ENCODE data around the gene SVOPL. TPM values are rescaled to one million over a fixed set of nuclear protein-coding genes. Genes with fewer than 3 reads are reported as not detected.

The SVOPL gene
- total RNA-seq (not detected), polyA plus RNA-seq (not detected)

GRCh38 chr7:138700857-138701536 lies at the start of gene SVOPL:
SVOPL (minus strand) TSS chr7:138701362; CDS start chr7:138679045, 22,317 bp downstream.
- Mint-ChIP-seq H3K9me3 (no peaks in the 10 kb centered on the region), H3K4me1 (no peaks in the 10 kb centered on the region), H3K27me3 (peaks cover 6 to 9% of the 10 kb centered on the region in 2 donors), H3K4me3 (peak within 1 kb of the TSS in 1 of 7 donors; percentile 79), H3K36me3 (no peaks in the 10 kb centered on the region), H3K27ac (peak within 1 kb of the TSS in 2 of 8 donors; percentile 6 to 51)
- no peaks in the 10 kb centered on the region for H3K4me1 ChIP-seq (ENCODE audit: insufficient read depth, low read length)
- H3K27me3 ChIP-seq (ENCODE audit: insufficient read depth, low read length, poor library complexity, severe bottlenecking): no peaks in the 10 kb centered on the region
- no peak for DNase-seq
- H3K27ac ChIP-seq (ENCODE audit: low read depth, low read length): no peak within 1 kb of the TSS
- no peak within 1 kb of the TSS for H3K4me3 ChIP-seq (ENCODE audit: low read length)
- CTCF ChIA-PET: no interaction called here
- no peaks in the 10 kb centered on the region for H3K9me3 ChIP-seq (ENCODE audit: low read length)
- no peaks in the 10 kb centered on the region for H3K36me3 ChIP-seq (ENCODE audit: insufficient read depth, low read length)
- POLR2A ChIA-PET: no interaction called here

- ChIA-PET POLR2A (no interaction called here), CTCF (interaction anchor here (3.7 kb wide), 1 partner anchor 12 kb away, joined by 26 read pairs; no protein-coding TSS in a partner anchor)
- Mint-ChIP-seq H3K27me3 (peaks cover 0 to 4% of the 10 kb centered on the region in 2 donors), H3K9me3 (no peaks in the 10 kb centered on the region), H3K36me3 (no peaks in the 10 kb centered on the region), H3K4me1 (peaks cover 41 to 67% (median 49%) of the 10 kb centered on the region in 3 donors), H3K27ac (peak overlapping the region in 6 of 8 donors; percentile 18 to 99 (median 82)), H3K4me3 (no peak overlapping the region)
- no peak for DNase-seq
- no peaks in the 10 kb centered on the region for H3K36me3 ChIP-seq (ENCODE audit: insufficient read depth, low read length)
- peaks cover 24% of the 10 kb centered on the region for H3K4me1 ChIP-seq (ENCODE audit: insufficient read depth, low read length)
- no peak overlapping the region for H3K27ac ChIP-seq (ENCODE audit: low read depth, low read length)
- no peaks in the 10 kb centered on the region for H3K27me3 ChIP-seq (ENCODE audit: insufficient read depth, low read length, poor library complexity, severe bottlenecking)
- H3K9me3 ChIP-seq (ENCODE audit: low read length): no peaks in the 10 kb centered on the region
- no peak overlapping the region for H3K4me3 ChIP-seq (ENCODE audit: low read length)
Measured at GRCh38 chr7:138750473-138750872, 49.3 kb upstream of the SVOPL start.

- DNase-seq: no peak
- Histone ChIP-seq H3K4me1 (ENCODE audit: insufficient read depth, low read length) (peaks cover 24% of the 10 kb centered on the region), H3K4me3 (ENCODE audit: low read length) (no peak overlapping the region), H3K27me3 (ENCODE audit: insufficient read depth, low read length, poor library complexity, severe bottlenecking) (no peaks in the 10 kb centered on the region), H3K27ac (ENCODE audit: low read depth, low read length) (no peak overlapping the region), H3K36me3 (ENCODE audit: insufficient read depth, low read length) (no peaks in the 10 kb centered on the region), H3K9me3 (ENCODE audit: low read length) (no peaks in the 10 kb centered on the region)
- Mint-ChIP-seq H3K27ac (peak overlapping the region; percentile 18 to 99 (median 50)), H3K36me3 (no peaks in the 10 kb centered on the region), H3K9me3 (no peaks in the 10 kb centered on the region), H3K4me3 (peak overlapping the region in 1 of 7 donors; percentile 33), H3K4me1 (peaks cover 41 to 67% (median 48%) of the 10 kb centered on the region in 3 donors), H3K27me3 (peaks cover 0 to 4% of the 10 kb centered on the region in 2 donors)
- POLR2A ChIA-PET: no interaction called here
- CTCF ChIA-PET: interaction anchor here (3.7 kb wide), 1 partner anchor 11 kb away, joined by 26 read pairs; no protein-coding TSS in a partner anchor
Measured at GRCh38 chr7:138749960-138750359, 48.8 kb upstream of the SVOPL start.

- DNase-seq: no peak
- H3K4me1 ChIP-seq (ENCODE audit: insufficient read depth, low read length): peaks cover 21% of the 10 kb centered on the region
- Mint-ChIP-seq H3K27me3 (peaks cover 0 to 1% of the 10 kb centered on the region in 2 donors), H3K4me1 (peaks cover 38 to 63% (median 44%) of the 10 kb centered on the region in 3 donors), H3K4me3 (no peak overlapping the region), H3K27ac (peak overlapping the region in 6 of 8 donors; percentile 38 to 71 (median 62)), H3K9me3 (no peaks in the 10 kb centered on the region), H3K36me3 (no peaks in the 10 kb centered on the region)
- no peaks in the 10 kb centered on the region for H3K36me3 ChIP-seq (ENCODE audit: insufficient read depth, low read length)
- H3K9me3 ChIP-seq (ENCODE audit: low read length): no peaks in the 10 kb centered on the region
- H3K27me3 ChIP-seq (ENCODE audit: insufficient read depth, low read length, poor library complexity, severe bottlenecking): no peaks in the 10 kb centered on the region
- H3K4me3 ChIP-seq (ENCODE audit: low read length): no peak overlapping the region
- ChIA-PET POLR2A (no interaction called here), CTCF (interaction anchor here (0.9 to 2.5 kb wide), 2 partner anchors 10 to 587 kb away, joined by 3 to 16 read pairs; no protein-coding TSS in a partner anchor)
- H3K27ac ChIP-seq (ENCODE audit: low read depth, low read length): no peak overlapping the region
Measured at GRCh38 chr7:138748666-138749065, 47.5 kb upstream of the SVOPL start.

GRCh38 chr7:138746073-138746472 lies 44.9 kb upstream of the SVOPL start:
- Mint-ChIP-seq H3K27ac (peak overlapping the region in 1 of 8 donors; percentile 31), H3K4me1 (peaks cover 19 to 37% (median 20%) of the 10 kb centered on the region in 3 donors), H3K4me3 (no peak overlapping the region), H3K36me3 (no peaks in the 10 kb centered on the region), H3K27me3 (peaks cover 0 to 1% of the 10 kb centered on the region in 2 donors), H3K9me3 (no peaks in the 10 kb centered on the region)
- Histone ChIP-seq H3K36me3 (ENCODE audit: insufficient read depth, low read length) (no peaks in the 10 kb centered on the region), H3K27ac (ENCODE audit: low read depth, low read length) (no peak overlapping the region), H3K27me3 (ENCODE audit: insufficient read depth, low read length, poor library complexity, severe bottlenecking) (no peaks in the 10 kb centered on the region), H3K4me3 (ENCODE audit: low read length) (no peak overlapping the region), H3K9me3 (ENCODE audit: low read length) (no peaks in the 10 kb centered on the region), H3K4me1 (ENCODE audit: insufficient read depth, low read length) (no peaks in the 10 kb centered on the region)
- ChIA-PET POLR2A (no interaction called here), CTCF (no interaction called here)
- DNase-seq: no peak

GRCh38 chr7:138745189-138745588 lies 44.0 kb upstream of the SVOPL start:
- Histone ChIP-seq H3K36me3 (ENCODE audit: insufficient read depth, low read length) (no peaks in the 10 kb centered on the region), H3K27me3 (ENCODE audit: insufficient read depth, low read length, poor library complexity, severe bottlenecking) (no peaks in the 10 kb centered on the region), H3K27ac (ENCODE audit: low read depth, low read length) (no peak overlapping the region), H3K4me3 (ENCODE audit: low read length) (no peak overlapping the region), H3K9me3 (ENCODE audit: low read length) (no peaks in the 10 kb centered on the region), H3K4me1 (ENCODE audit: insufficient read depth, low read length) (no peaks in the 10 kb centered on the region)
- H3K36me3 Mint-ChIP-seq: no peaks in the 10 kb centered on the region
- peaks cover 11 to 28% (median 12%) of the 10 kb centered on the region in 3 donors for H3K4me1 Mint-ChIP-seq
- POLR2A ChIA-PET: no interaction called here
- no peak overlapping the region for H3K4me3 Mint-ChIP-seq
- DNase-seq: peak in 1 of 5 donors; percentile 9
- no peaks in the 10 kb centered on the region for H3K9me3 Mint-ChIP-seq
- peak overlapping the region in 3 of 8 donors; percentile 14 to 86 (median 24) for H3K27ac Mint-ChIP-seq
- CTCF ChIA-PET: no interaction called here
- H3K27me3 Mint-ChIP-seq: peaks cover 0 to 1% of the 10 kb centered on the region in 2 donors

- no peaks in the 10 kb centered on the region for H3K27me3 ChIP-seq (ENCODE audit: insufficient read depth, low read length, poor library complexity, severe bottlenecking)
- no peak overlapping the region for H3K27ac Mint-ChIP-seq
- no peaks in the 10 kb centered on the region for H3K27me3 Mint-ChIP-seq
- POLR2A ChIA-PET: no interaction called here
- no peaks in the 10 kb centered on the region for H3K4me1 ChIP-seq (ENCODE audit: insufficient read depth, low read length)
- H3K36me3 ChIP-seq (ENCODE audit: insufficient read depth, low read length): no peaks in the 10 kb centered on the region
- H3K4me1 Mint-ChIP-seq: peaks cover 3 to 14% (median 9%) of the 10 kb centered on the region in 3 donors
- DNase-seq: no peak
- H3K4me3 Mint-ChIP-seq: no peak overlapping the region
- CTCF ChIA-PET: interaction anchor here (1.6 kb wide), 1 partner anchor 14 kb away, joined by 3 read pairs; no protein-coding TSS in a partner anchor
- no peaks in the 10 kb centered on the region for H3K9me3 Mint-ChIP-seq
- no peaks in the 10 kb centered on the region for H3K9me3 ChIP-seq (ENCODE audit: low read length)
- H3K4me3 ChIP-seq (ENCODE audit: low read length): no peak overlapping the region
- no peaks in the 10 kb centered on the region for H3K36me3 Mint-ChIP-seq
- no peak overlapping the region for H3K27ac ChIP-seq (ENCODE audit: low read depth, low read length)
Measured at GRCh38 chr7:138741453-138741735, 40.2 kb upstream of the SVOPL start.

- Mint-ChIP-seq H3K9me3 (no peaks in the 10 kb centered on the region), H3K27me3 (no peaks in the 10 kb centered on the region), H3K4me3 (no peak overlapping the region), H3K27ac (peak overlapping the region in 1 of 8 donors; percentile 64), H3K36me3 (no peaks in the 10 kb centered on the region), H3K4me1 (peaks cover 3 to 6% (median 5%) of the 10 kb centered on the region in 3 donors)
- Histone ChIP-seq H3K27me3 (ENCODE audit: insufficient read depth, low read length, poor library complexity, severe bottlenecking) (no peaks in the 10 kb centered on the region), H3K4me3 (ENCODE audit: low read length) (no peak overlapping the region), H3K9me3 (ENCODE audit: low read length) (no peaks in the 10 kb centered on the region), H3K4me1 (ENCODE audit: insufficient read depth, low read length) (no peaks in the 10 kb centered on the region), H3K36me3 (ENCODE audit: insufficient read depth, low read length) (no peaks in the 10 kb centered on the region), H3K27ac (ENCODE audit: low read depth, low read length) (no peak overlapping the region)
- ChIA-PET CTCF (interaction anchor here (1.7 to 2.9 kb wide), 4 partner anchors 8 to 578 kb away, joined by 6 to 33 read pairs (median 21); no protein-coding TSS in a partner anchor), POLR2A (no interaction called here)
- DNase-seq: no peak
Measured at GRCh38 chr7:138739859-138740258, 38.7 kb upstream of the SVOPL start.

Measured in CD8-positive, alpha-beta memory T cell (primary cell).